Measurements from ENCODE around the gene CPA2.
"Not testable (repeated sequence)": the region's sequence is repeated elsewhere in the genome, so short reads cannot be mapped to it uniquely, and the experiment has no call there.

CPA2 gene

GRCh38 chr7:130321542-130322229 is 55.0 kb downstream of the CPA2 start:
- DNase-seq = not testable (repeated sequence)

GRCh38 chr7:130322615-130323014 is 56.0 kb downstream of the CPA2 start:
- DNase-seq = no peak

GRCh38 chr7:130324306-130324943 is 57.8 kb downstream of the CPA2 start:
- no peak for DNase-seq

GRCh38 chr7:130329681-130330080 is 63.0 kb downstream of the CPA2 start:
- DNase-seq = no peak

- DNase-seq = no peak
Observed at GRCh38 chr7:130332259-130333053, 65.8 kb downstream of the CPA2 start.

- no peak for DNase-seq
Observed at GRCh38 chr7:130333832-130334231, 67.2 kb downstream of the CPA2 start.

GRCh38 chr7:130334274-130334673 is 67.6 kb downstream of the CPA2 start:
- DNase-seq = no peak

GRCh38 chr7:130337410-130337971 is 70.8 kb downstream of the CPA2 start:
- no peak for DNase-seq

- DNase-seq = no peak
Observed at GRCh38 chr7:130338233-130338632, 71.6 kb downstream of the CPA2 start.

Measured in CD4-positive, alpha-beta T cell treated with Interleukin-21 for 1 hour (primary cell).